ENCODE results near the gene ADARB2. TPM values are rescaled to one million over a fixed set of nuclear protein-coding genes. Genes with fewer than 3 reads are reported as not detected.

Gene ADARB2
- total and polyA plus RNA-seq, 2 donors, result 0.66 to 2.5 TPM

- Histone ChIP-seq H3K27me3 (ENCODE audit: control insufficient read depth in 2 of 2, insufficient read depth in 1 of 2, low read length in 1 of 2) (no peaks in the 10 kb centered on the region), H3K4me3 (ENCODE audit: low read length in 2 of 2) (no peak overlapping the region), H3K4me1 (ENCODE audit: control insufficient read depth in 2 of 2, insufficient read depth in 2 of 2, low read length in 2 of 2) (no peaks in the 10 kb centered on the region), H3K36me3 (ENCODE audit: control insufficient read depth in 2 of 2, insufficient read depth in 2 of 2, low read length in 1 of 2) (no peaks in the 10 kb centered on the region), H3K9me3 (ENCODE audit: control insufficient read depth in 2 of 2, insufficient read depth in 1 of 2, low read length in 1 of 2) (no peaks in the 10 kb centered on the region), H3K27ac (ENCODE audit: low read depth in 1 of 2, low read length in 1 of 2) (no peak overlapping the region)
- 86% methylated on average over 37 of the region's 37 CpGs for WGBS
- DNase-seq (ENCODE audit: low read depth in 6 of 9, low spot score in 9 of 9), result no peak
These were observed 65.1 kb downstream of the ADARB2 start for GRCh38 chr10:1672001-1672781.

DNA sequence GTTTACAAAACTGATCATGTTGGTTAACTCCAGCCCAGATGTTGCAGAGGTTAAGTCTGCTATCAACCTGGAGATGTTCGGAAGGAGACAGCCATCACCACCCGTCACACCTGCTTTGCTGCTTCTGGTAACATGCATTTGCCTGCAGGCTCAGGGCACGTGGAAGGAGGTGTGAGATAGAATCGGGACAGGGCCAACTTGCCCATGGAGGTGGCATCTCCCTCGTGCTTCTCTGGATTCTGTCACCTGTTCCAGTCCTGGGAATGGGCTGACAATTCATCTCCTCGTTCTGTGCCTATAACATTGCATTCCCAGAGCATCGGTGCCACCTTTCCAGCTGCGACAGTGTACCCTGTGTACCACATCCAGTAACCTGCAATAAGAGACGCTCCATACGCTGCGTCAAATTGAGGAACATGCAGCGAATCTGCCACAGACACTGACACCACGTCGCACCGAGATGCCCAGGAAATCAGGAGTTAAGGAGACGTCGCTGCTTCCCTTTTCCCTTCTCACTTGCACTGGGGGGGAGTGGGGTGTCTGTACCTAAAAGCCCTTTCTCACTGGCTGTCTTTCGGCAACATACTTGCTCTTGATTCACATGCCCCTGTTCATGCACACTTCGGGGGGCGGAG, 65.8 kb downstream of the ADARB2 start:
- no peak for DNase-seq (ENCODE audit: low read depth in 6 of 9, low spot score in 9 of 9)
- Histone ChIP-seq H3K27me3 (ENCODE audit: control insufficient read depth in 2 of 2, insufficient read depth in 1 of 2, low read length in 1 of 2) (no peaks in the 10 kb centered on the region), H3K4me3 (ENCODE audit: low read length in 2 of 2) (no peak overlapping the region), H3K4me1 (ENCODE audit: control insufficient read depth in 2 of 2, insufficient read depth in 2 of 2, low read length in 2 of 2) (no peaks in the 10 kb centered on the region), H3K36me3 (ENCODE audit: control insufficient read depth in 2 of 2, insufficient read depth in 2 of 2, low read length in 1 of 2) (no peaks in the 10 kb centered on the region), H3K27ac (ENCODE audit: low read depth in 1 of 2, low read length in 1 of 2) (no peak overlapping the region), H3K9me3 (ENCODE audit: control insufficient read depth in 2 of 2, insufficient read depth in 1 of 2, low read length in 1 of 2) (no peaks in the 10 kb centered on the region)
- 89% methylated on average over 20 of the region's 20 CpGs for WGBS

DNA sequence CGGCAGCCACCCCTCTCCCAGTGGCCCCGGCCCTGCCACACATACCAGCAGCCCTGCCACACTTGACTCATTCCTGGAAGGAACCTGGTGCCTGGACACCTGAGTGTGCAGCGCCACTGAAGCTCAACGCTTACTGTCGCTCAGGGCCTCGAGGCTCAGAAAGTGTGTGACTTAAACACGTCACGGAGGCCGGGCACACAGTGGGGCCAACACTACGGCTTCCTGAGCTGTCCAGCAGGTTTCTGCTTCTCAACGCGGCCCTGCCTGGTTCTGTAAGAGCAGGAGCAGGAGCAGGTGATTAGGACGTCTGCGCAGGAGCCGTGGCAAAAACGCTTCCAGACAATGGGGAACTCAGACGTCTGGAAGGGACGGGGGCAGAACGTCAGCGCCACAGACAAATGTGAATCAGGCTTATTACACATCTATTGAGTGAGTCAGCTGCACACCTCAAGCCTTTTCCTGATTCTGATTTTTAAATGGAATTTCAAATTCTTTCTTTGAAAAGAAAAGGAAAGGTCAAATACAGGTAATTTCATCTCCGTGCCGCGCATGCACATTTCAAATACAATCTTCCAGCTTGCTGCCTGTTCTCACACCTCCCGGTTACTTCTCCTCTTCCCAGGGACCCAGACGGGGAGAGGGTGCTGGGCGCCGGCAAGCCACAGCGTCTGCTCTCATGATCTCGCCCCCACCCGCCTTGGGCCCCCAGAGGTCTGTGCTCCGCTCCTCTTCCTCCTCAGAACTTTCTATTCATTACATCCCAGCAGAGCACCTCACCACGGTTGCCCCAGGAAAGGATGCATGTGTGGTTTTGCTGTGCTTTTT, 66.6 kb downstream of the ADARB2 start:
- Histone ChIP-seq H3K4me3 (ENCODE audit: low read length in 2 of 2) (no peak overlapping the region), H3K36me3 (ENCODE audit: control insufficient read depth in 2 of 2, insufficient read depth in 2 of 2, low read length in 1 of 2) (no peaks in the 10 kb centered on the region), H3K27ac (ENCODE audit: low read depth in 1 of 2, low read length in 1 of 2) (no peak overlapping the region), H3K4me1 (ENCODE audit: control insufficient read depth in 2 of 2, insufficient read depth in 2 of 2, low read length in 2 of 2) (no peaks in the 10 kb centered on the region), H3K9me3 (ENCODE audit: control insufficient read depth in 2 of 2, insufficient read depth in 1 of 2, low read length in 1 of 2) (no peaks in the 10 kb centered on the region), H3K27me3 (ENCODE audit: control insufficient read depth in 2 of 2, insufficient read depth in 1 of 2, low read length in 1 of 2) (no peaks in the 10 kb centered on the region)
- 85% methylated on average over 32 of the region's 32 CpGs for WGBS
- no peak for DNase-seq (ENCODE audit: low read depth in 6 of 9, low spot score in 9 of 9)

DNA sequence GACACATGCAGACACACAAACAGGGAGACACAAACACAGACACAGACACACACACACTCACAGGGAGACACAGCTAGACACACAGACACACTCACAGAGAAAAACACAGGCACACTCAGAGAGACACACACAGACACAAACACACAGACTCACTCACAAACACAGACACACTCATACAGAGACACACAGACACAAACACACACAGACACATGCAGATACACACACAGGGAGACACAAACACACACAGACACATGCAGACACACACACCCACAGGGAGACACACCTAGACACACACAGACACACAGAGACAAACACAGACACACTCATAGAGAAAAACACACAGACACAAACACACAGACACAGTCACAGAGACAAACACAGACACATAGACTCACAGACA, 67.9 kb downstream of the ADARB2 start:
- Histone ChIP-seq H3K36me3 (ENCODE audit: control insufficient read depth in 2 of 2, insufficient read depth in 2 of 2, low read length in 1 of 2) (no peaks in the 10 kb centered on the region), H3K4me3 (ENCODE audit: low read length in 2 of 2) (no peak overlapping the region), H3K9me3 (ENCODE audit: control insufficient read depth in 2 of 2, insufficient read depth in 1 of 2, low read length in 1 of 2) (no peaks in the 10 kb centered on the region), H3K27ac (ENCODE audit: low read depth in 1 of 2, low read length in 1 of 2) (no peak overlapping the region), H3K4me1 (ENCODE audit: control insufficient read depth in 2 of 2, insufficient read depth in 2 of 2, low read length in 2 of 2) (no peaks in the 10 kb centered on the region), H3K27me3 (ENCODE audit: control insufficient read depth in 2 of 2, insufficient read depth in 1 of 2, low read length in 1 of 2) (no peaks in the 10 kb centered on the region)
- DNase-seq (ENCODE audit: low read depth in 6 of 9, low spot score in 9 of 9), result no peak

DNA sequence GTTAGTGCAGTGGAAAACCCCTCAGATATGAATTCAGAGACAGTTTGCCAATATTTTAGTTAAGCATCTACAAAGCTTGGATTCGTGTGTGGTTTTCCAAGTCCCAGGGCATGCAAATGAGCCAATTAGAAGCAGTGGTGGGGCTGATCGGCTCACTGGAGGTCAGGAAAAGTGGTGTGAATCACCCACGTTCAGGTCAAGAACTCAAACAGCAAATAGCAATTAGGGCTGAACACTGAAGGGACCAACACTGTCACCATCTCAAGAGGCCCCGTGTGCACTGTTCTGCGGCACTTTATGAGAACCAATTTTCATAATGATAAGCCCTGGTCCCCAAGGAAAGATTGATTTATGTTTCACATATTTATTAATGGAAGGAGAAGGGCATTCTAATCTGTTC, 68.9 kb downstream of the ADARB2 start:
- Histone ChIP-seq H3K27me3 (ENCODE audit: control insufficient read depth in 2 of 2, insufficient read depth in 1 of 2, low read length in 1 of 2) (no peaks in the 10 kb centered on the region), H3K36me3 (ENCODE audit: control insufficient read depth in 2 of 2, insufficient read depth in 2 of 2, low read length in 1 of 2) (no peaks in the 10 kb centered on the region), H3K4me1 (ENCODE audit: control insufficient read depth in 2 of 2, insufficient read depth in 2 of 2, low read length in 2 of 2) (no peaks in the 10 kb centered on the region), H3K27ac (ENCODE audit: low read depth in 1 of 2, low read length in 1 of 2) (no peak overlapping the region), H3K9me3 (ENCODE audit: control insufficient read depth in 2 of 2, insufficient read depth in 1 of 2, low read length in 1 of 2) (no peaks in the 10 kb centered on the region), H3K4me3 (ENCODE audit: low read length in 2 of 2) (no peak overlapping the region)
- WGBS, result 74% methylated on average over 5 of the region's 5 CpGs
- no peak for DNase-seq (ENCODE audit: low read depth in 6 of 9, low spot score in 9 of 9)

- H3K36me3 ChIP-seq (ENCODE audit: control insufficient read depth in 2 of 2, insufficient read depth in 2 of 2, low read length in 1 of 2), result no peaks in the 10 kb centered on the region
- H3K27ac ChIP-seq (ENCODE audit: low read depth in 1 of 2, low read length in 1 of 2), result no peak overlapping the region
- H3K4me1 ChIP-seq (ENCODE audit: control insufficient read depth in 2 of 2, insufficient read depth in 2 of 2, low read length in 2 of 2), result no peaks in the 10 kb centered on the region
- H3K27me3 ChIP-seq (ENCODE audit: control insufficient read depth in 2 of 2, insufficient read depth in 1 of 2, low read length in 1 of 2), result no peaks in the 10 kb centered on the region
- no peaks in the 10 kb centered on the region for H3K9me3 ChIP-seq (ENCODE audit: control insufficient read depth in 2 of 2, insufficient read depth in 1 of 2, low read length in 1 of 2)
- H3K4me3 ChIP-seq (ENCODE audit: low read length in 2 of 2), result no peak overlapping the region
- no peak for DNase-seq (ENCODE audit: low read depth in 6 of 9, low spot score in 9 of 9)
These were observed 69.9 kb downstream of the ADARB2 start for GRCh38 chr10:1667392-1667791.

DNA sequence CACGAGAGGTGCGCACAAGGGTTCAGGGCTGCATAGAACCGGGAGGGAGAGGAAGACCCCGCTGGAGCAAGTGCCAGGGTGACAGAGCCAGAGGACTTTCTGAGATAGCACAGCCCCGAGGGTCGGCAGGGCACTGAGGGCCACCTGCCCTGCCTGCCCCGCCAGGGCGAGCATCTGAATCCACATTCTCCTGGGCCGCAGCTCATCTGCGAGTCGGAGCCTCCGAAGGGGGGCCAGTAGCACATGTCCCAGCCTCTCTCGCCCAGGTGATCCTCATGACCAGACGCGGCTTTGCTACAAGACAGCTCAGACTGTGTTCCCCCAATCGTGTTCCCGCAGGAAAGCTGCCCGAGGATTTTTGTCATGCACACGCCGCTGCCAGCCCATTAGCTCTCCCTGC, 71.2 kb downstream of the ADARB2 start:
- Histone ChIP-seq H3K4me3 (ENCODE audit: low read length in 2 of 2) (no peak overlapping the region), H3K27me3 (ENCODE audit: control insufficient read depth in 2 of 2, insufficient read depth in 1 of 2, low read length in 1 of 2) (no peaks in the 10 kb centered on the region), H3K27ac (ENCODE audit: low read depth in 1 of 2, low read length in 1 of 2) (no peak overlapping the region), H3K9me3 (ENCODE audit: control insufficient read depth in 2 of 2, insufficient read depth in 1 of 2, low read length in 1 of 2) (no peaks in the 10 kb centered on the region), H3K36me3 (ENCODE audit: control insufficient read depth in 2 of 2, insufficient read depth in 2 of 2, low read length in 1 of 2) (no peaks in the 10 kb centered on the region), H3K4me1 (ENCODE audit: control insufficient read depth in 2 of 2, insufficient read depth in 2 of 2, low read length in 2 of 2) (no peaks in the 10 kb centered on the region)
- no peak for DNase-seq (ENCODE audit: low read depth in 6 of 9, low spot score in 9 of 9)
- 89% methylated on average over 20 of the region's 20 CpGs for WGBS

DNA sequence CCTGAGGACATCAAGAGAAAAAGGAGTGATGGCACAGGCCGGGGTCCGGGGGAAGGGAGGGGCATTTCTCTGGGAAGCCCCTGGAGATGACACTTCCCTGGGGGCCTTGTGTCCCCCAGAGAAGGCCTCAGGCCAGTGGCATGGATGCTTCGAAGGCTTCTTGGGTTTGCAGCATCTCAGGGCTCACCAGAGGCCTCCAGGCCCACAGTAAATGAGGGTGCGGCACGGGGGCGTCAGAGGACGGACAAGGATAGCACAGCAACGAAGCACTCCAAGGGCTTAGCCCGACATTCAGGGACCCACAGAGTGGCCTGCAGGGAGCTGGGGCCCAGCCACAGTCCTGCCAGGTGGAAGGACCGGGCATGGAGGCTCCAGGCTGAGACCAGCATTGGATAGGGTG, 71.6 kb downstream of the ADARB2 start:
- DNase-seq (ENCODE audit: low read depth in 6 of 9, low spot score in 9 of 9), result no peak

GRCh38 chr10:1665021-1665661, 72.2 kb downstream of the ADARB2 start:
- no peaks in the 10 kb centered on the region for H3K36me3 ChIP-seq (ENCODE audit: control insufficient read depth in 2 of 2, insufficient read depth in 2 of 2, low read length in 1 of 2)
- no peak overlapping the region for H3K4me3 ChIP-seq (ENCODE audit: low read length in 2 of 2)
- DNase-seq (ENCODE audit: low read depth in 6 of 9, low spot score in 9 of 9), result no peak
- no peaks in the 10 kb centered on the region for H3K9me3 ChIP-seq (ENCODE audit: control insufficient read depth in 2 of 2, insufficient read depth in 1 of 2, low read length in 1 of 2)
- no peaks in the 10 kb centered on the region for H3K27me3 ChIP-seq (ENCODE audit: control insufficient read depth in 2 of 2, insufficient read depth in 1 of 2, low read length in 1 of 2)
- WGBS, result 96% methylated on average over 20 of the region's 20 CpGs
- H3K27ac ChIP-seq (ENCODE audit: low read depth in 1 of 2, low read length in 1 of 2), result no peak overlapping the region
- no peaks in the 10 kb centered on the region for H3K4me1 ChIP-seq (ENCODE audit: control insufficient read depth in 2 of 2, insufficient read depth in 2 of 2, low read length in 2 of 2)

More for the DNA sequence above, 71.6 kb downstream of the ADARB2 start:
- no peaks in the 10 kb centered on the region for H3K9me3 ChIP-seq (ENCODE audit: control insufficient read depth in 2 of 2, insufficient read depth in 1 of 2, low read length in 1 of 2)
- no peaks in the 10 kb centered on the region for H3K27me3 ChIP-seq (ENCODE audit: control insufficient read depth in 2 of 2, insufficient read depth in 1 of 2, low read length in 1 of 2)
- WGBS, result 90% methylated on average over 10 of the region's 10 CpGs
- no peak overlapping the region for H3K4me3 ChIP-seq (ENCODE audit: low read length in 2 of 2)
- H3K27ac ChIP-seq (ENCODE audit: low read depth in 1 of 2, low read length in 1 of 2), result no peak overlapping the region
- H3K36me3 ChIP-seq (ENCODE audit: control insufficient read depth in 2 of 2, insufficient read depth in 2 of 2, low read length in 1 of 2), result no peaks in the 10 kb centered on the region
- no peaks in the 10 kb centered on the region for H3K4me1 ChIP-seq (ENCODE audit: control insufficient read depth in 2 of 2, insufficient read depth in 2 of 2, low read length in 2 of 2)

Data from thymus (tissue), 11 donors.